Left lobe of liver (tissue), 2 donors: ENCODE data around the gene ARID5B. TPM values are rescaled to one million over a fixed set of nuclear protein-coding genes. Genes with fewer than 3 reads are reported as not detected.

Experiments
- ATAC-seq: fragments of 200-7000 bp; cut with Tn5 transposase; one replicate; pipeline ENCODE4 v1.9.1; 2020; ENCODE audit warnings: mild to moderate bottlenecking, moderate library complexity
- DNase-seq: peaks from one replicate; pipeline ENCODE4 v3.0.0-alpha.2; 2020; ENCODE audit warnings: low spot score
- total RNA-seq: library from RNA; stranded (reverse); gene quantifications from one replicate; pipeline ENCODE4 v1.2.1, GENCODE V29; 2021
- donor health status: DM: no; HTN: no; CAD: no; lungs with moderate emphysema.
- donor health status: DM: no; HTN: yes; CAD: no.

ARID5B gene
- total RNA-seq, 1 donor from 2014 or later: 3.8 TPM

GRCh38 chr10:61902445-61903220 is 1.1 kb downstream of the ARID5B start:
- DNase-seq: peak; percentile 62
- ATAC-seq: peak; percentile 56

GRCh38 chr10:61903221-61903927 is 1.9 kb downstream of the ARID5B start:
- ATAC-seq: peak; percentile 81
- peak; percentile 87 for DNase-seq

GRCh38 chr10:61903928-61904344 is 2.4 kb downstream of the ARID5B start:
- no peak for DNase-seq
- no peak for ATAC-seq

GRCh38 chr10:61904733-61905725 is 3.5 kb downstream of the ARID5B start:
- no peak for ATAC-seq
- DNase-seq: no peak

GRCh38 chr10:61905837-61906561 is 4.5 kb downstream of the ARID5B start:
- DNase-seq (no peak), ATAC-seq (no peak)

- ATAC-seq: no peak
- DNase-seq: no peak
These were observed 5.0 kb downstream of the ARID5B start for GRCh38 chr10:61906562-61906901.

- DNase-seq: no peak
- no peak for ATAC-seq
These were observed 5.5 kb downstream of the ARID5B start for GRCh38 chr10:61907011-61907410.

- DNase-seq: no peak
- ATAC-seq: no peak
These were observed 6.1 kb downstream of the ARID5B start for GRCh38 chr10:61907587-61907986.

- DNase-seq: no peak
- ATAC-seq: no peak
These were observed 8.8 kb downstream of the ARID5B start for GRCh38 chr10:61910226-61910805.

GRCh38 chr10:61910894-61911293 is 9.4 kb downstream of the ARID5B start:
- DNase-seq (no peak), ATAC-seq (no peak)

GRCh38 chr10:61911425-61911824 is 9.9 kb downstream of the ARID5B start:
- ATAC-seq (no peak), DNase-seq (no peak)

GRCh38 chr10:61912981-61913380 is 11.5 kb downstream of the ARID5B start:
- DNase-seq (no peak), ATAC-seq (no peak)

GRCh38 chr10:61918140-61918539 is 16.6 kb downstream of the ARID5B start:
- DNase-seq (no peak), ATAC-seq (no peak)

- DNase-seq (no peak), ATAC-seq (no peak)
These were observed 17.5 kb downstream of the ARID5B start for GRCh38 chr10:61918989-61919388.

- DNase-seq (no peak), ATAC-seq (no peak)
These were observed 18.2 kb downstream of the ARID5B start for GRCh38 chr10:61919646-61920215.

- DNase-seq: no peak
These were observed 19.6 kb downstream of the ARID5B start for GRCh38 chr10:61921143-61921542.

GRCh38 chr10:61923210-61923949 is 21.9 kb downstream of the ARID5B start:
- DNase-seq (no peak), ATAC-seq (peak; percentile 73)

More at GRCh38 chr10:61921143-61921542, 19.6 kb downstream of the ARID5B start:
- no peak for ATAC-seq

- no peak for ATAC-seq
- DNase-seq: no peak
These were observed 22.4 kb downstream of the ARID5B start for GRCh38 chr10:61923950-61924274.

- no peak for DNase-seq
- no peak for ATAC-seq
These were observed 28.1 kb downstream of the ARID5B start for GRCh38 chr10:61929555-61929954.
